Hepatocyte (in vitro differentiated cells): ENCODE data around the gene SUDS3.

ENCODE experiments used
- EZH2 ChIP-seq: fragments of 200-600 bp; sonication (generic); IDR thresholded peaks from 2 replicates; pipeline ENCODE4 v1.6.1; 2016; ENCODE audit warnings: antibody characterized with exemption, mild to moderate bottlenecking, borderline replicate concordance
- TF ChIP-seq, protein P1 (sequence below): fragments of 200-600 bp; sonication (generic); IDR thresholded peaks from 2 replicates; pipeline ENCODE4 v1.5.1; 2016; ENCODE audit warnings: antibody characterized with exemption, mild to moderate bottlenecking; ENCODE audit not compliant: poor library complexity

DNA sequence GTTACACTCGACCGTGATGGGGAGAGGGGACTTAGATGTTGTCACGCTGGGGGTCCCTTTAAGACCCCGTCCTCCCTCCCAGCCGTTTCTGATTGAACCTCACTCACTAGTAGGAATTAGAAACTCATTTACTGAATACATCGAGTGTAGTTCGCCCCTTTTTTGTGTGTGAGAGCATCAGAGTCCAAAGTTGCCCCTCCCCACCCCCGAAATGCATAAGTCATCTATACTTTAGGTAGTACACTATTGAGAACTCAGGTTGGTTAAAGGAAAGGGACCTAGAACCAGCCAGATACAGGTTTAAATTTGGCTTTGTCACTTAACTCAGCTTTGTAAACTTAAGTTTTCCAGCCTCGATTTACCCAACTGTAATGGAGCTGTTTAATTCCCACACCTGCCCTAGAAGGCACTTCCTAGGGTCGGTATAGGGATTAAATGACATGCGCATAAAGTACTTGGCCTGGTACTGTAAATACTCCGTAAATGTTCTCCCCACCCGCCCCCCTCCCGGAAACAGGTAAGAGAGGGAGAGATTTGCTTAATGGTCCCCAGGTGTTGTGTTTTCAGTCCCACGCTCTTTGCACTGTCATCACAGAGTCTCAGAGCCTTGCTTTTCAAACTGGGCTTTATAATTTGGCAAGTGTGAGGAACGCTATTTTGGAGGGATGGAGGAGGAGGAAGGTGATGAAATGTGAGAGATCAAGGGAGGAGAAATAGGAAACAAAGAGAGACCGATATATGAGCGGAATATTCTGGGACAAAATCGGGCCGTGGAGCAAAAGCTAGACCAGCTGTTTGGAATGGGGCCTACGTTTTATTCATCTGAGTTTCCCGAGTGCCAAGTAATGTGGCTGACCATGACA, 897 bp downstream of the SUDS3 start:
- TF ChIP-seq, protein P1, sequence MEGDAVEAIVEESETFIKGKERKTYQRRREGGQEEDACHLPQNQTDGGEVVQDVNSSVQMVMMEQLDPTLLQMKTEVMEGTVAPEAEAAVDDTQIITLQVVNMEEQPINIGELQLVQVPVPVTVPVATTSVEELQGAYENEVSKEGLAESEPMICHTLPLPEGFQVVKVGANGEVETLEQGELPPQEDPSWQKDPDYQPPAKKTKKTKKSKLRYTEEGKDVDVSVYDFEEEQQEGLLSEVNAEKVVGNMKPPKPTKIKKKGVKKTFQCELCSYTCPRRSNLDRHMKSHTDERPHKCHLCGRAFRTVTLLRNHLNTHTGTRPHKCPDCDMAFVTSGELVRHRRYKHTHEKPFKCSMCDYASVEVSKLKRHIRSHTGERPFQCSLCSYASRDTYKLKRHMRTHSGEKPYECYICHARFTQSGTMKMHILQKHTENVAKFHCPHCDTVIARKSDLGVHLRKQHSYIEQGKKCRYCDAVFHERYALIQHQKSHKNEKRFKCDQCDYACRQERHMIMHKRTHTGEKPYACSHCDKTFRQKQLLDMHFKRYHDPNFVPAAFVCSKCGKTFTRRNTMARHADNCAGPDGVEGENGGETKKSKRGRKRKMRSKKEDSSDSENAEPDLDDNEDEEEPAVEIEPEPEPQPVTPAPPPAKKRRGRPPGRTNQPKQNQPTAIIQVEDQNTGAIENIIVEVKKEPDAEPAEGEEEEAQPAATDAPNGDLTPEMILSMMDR = no peak
- TF ChIP-seq EZH2 = no peak
